ENCODE results near the gene CEP78.

The CEP78 gene

DNA sequence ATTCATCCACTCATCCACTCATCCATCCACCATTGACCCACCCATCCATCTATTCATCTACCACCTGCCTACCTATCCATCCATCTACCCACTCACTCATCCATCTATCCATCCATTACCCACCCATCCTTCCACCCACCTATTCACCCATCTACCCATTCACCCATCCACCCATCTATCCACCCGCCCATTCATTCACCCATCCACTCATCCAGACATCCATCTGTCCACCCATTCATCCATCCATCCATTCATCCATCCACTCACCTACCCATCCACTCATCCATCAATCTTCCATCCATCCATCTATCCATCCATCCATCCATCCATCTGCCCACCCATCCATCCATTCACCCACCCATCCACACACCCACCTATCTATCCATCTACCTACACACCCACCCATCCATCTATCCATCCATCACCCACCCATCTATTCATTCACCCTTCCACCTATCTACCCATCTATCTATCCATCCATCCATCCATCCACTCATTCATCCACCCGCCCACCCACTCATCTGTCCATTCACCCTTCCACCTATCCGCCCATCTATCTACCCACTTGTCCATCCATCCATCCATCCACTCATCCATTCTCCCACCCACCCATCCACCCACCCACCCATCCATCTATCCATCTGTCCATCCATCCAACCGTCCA, 84.3 kb downstream of the CEP78 start:
- Histone ChIP-seq H3K14ac (ENCODE audit: low read length in 2 of 2) (no peak overlapping the region), H3K36me3 (ENCODE audit: control insufficient read depth in 1 of 2, insufficient read depth in 2 of 2, low read depth in 1 of 2, low read length in 2 of 2) (peaks cover 0 to 53% of the 10 kb centered on the region in 2 experiments), H3K27ac (ENCODE audit: low read length, poor library complexity, severe bottlenecking) (no peak overlapping the region), H2AFZ (ENCODE audit: low read depth, low read length) (no peak overlapping the region), H3K4me3 (ENCODE audit: insufficient read depth in 1 of 2, low read depth in 1 of 2, low read length in 2 of 2) (no peak overlapping the region), H2BK15ac (ENCODE audit: low read depth, poor library complexity, severe bottlenecking) (no peak overlapping the region), H2AK5ac (ENCODE audit: low read length, severe bottlenecking) (no peak overlapping the region), H2BK12ac (ENCODE audit: low read length in 2 of 2) (no peak overlapping the region), H3K23ac (ENCODE audit: low read length in 2 of 2) (no peak overlapping the region), H3K9ac (ENCODE audit: low read length) (no peak overlapping the region), H3K27me3 (ENCODE audit: control insufficient read depth in 1 of 2, insufficient read depth in 1 of 2, low read length in 2 of 2) (no peaks in the 10 kb centered on the region), H3K79me1 (replicated peaks; ENCODE audit: low read length, poor library complexity, severe bottlenecking) (peaks cover 18% of the 10 kb centered on the region), H3K4me2 (ENCODE audit: low read length, poor library complexity, severe bottlenecking) (no peak overlapping the region), H3K4ac (ENCODE audit: low read depth in 1 of 2, low read length in 2 of 2) (no peak overlapping the region), H3K18ac (ENCODE audit: low read depth in 1 of 2, low read length in 2 of 2) (no peak overlapping the region), H2BK120ac (ENCODE audit: low read depth, low read length) (no peak overlapping the region), H4K8ac (ENCODE audit: low read length) (no peak overlapping the region), H2BK5ac (ENCODE audit: low read depth, low read length, poor library complexity, severe bottlenecking) (no peak overlapping the region), H3K4me1 (ENCODE audit: control insufficient read depth, insufficient read depth, low read depth, low read length) (peaks cover 8% of the 10 kb centered on the region), H4K91ac (ENCODE audit: low read length) (no peak overlapping the region), H3K9me3 (ENCODE audit: control insufficient read depth, low read length) (no peaks in the 10 kb centered on the region)
- WGBS = 97% methylated on average over 3 of the region's 4 CpGs
- DNase-seq = no peak

DNA sequence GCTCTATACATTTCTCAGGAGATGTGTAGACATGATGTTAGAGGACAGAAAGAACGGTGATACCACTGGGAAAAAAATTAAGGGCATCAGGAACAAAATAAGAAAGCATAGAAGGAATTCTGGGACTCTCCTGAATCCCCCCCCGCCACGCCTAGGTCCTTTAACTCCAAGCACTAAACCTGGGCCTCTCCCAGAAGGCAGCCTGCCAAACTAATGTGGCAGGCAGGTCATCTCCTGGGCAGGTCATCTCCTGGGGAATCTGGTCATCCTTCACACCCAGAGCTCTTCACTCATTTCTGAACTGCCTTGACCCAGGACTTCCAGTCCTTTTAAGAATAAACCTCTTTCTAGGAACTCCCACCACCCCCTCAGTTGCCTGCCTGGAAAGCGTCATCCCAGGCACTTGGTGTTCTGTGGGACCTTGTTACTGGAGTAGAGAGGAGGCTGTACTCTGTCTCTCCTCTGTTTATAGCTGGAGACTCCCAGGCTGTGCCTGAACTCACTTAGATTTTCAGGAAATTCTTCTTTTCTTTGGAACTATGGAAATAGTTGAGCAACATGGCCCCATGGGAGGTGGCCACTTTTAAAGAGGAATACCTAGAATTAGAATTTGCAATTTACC, 85.1 kb downstream of the CEP78 start:
- H3K36me3 ChIP-seq (ENCODE audit: control insufficient read depth in 1 of 2, insufficient read depth in 2 of 2, low read depth in 1 of 2, low read length in 2 of 2) = peaks cover 0 to 52% of the 10 kb centered on the region in 2 experiments
- H4K91ac ChIP-seq (ENCODE audit: low read length) = no peak overlapping the region
- no peak overlapping the region for H3K4me3 ChIP-seq (ENCODE audit: insufficient read depth in 1 of 2, low read depth in 1 of 2, low read length in 2 of 2)
- H3K9ac ChIP-seq (ENCODE audit: low read length) = no peak overlapping the region
- no peak overlapping the region for H3K27ac ChIP-seq (ENCODE audit: low read length, poor library complexity, severe bottlenecking)
- no peaks in the 10 kb centered on the region for H3K27me3 ChIP-seq (ENCODE audit: control insufficient read depth in 1 of 2, insufficient read depth in 1 of 2, low read length in 2 of 2)
- WGBS = 93% methylated on average over 4 of the region's 4 CpGs
- H2BK5ac ChIP-seq (ENCODE audit: low read depth, low read length, poor library complexity, severe bottlenecking) = no peak overlapping the region
- no peak overlapping the region for H2AK5ac ChIP-seq (ENCODE audit: low read length, severe bottlenecking)
- H3K14ac ChIP-seq (ENCODE audit: low read length in 2 of 2) = no peak overlapping the region
- no peak overlapping the region for H2BK15ac ChIP-seq (ENCODE audit: low read depth, poor library complexity, severe bottlenecking)
- peaks cover 7% of the 10 kb centered on the region for H3K4me1 ChIP-seq (ENCODE audit: control insufficient read depth, insufficient read depth, low read depth, low read length)
- H2BK120ac ChIP-seq (ENCODE audit: low read depth, low read length) = no peak overlapping the region
- peaks cover 13% of the 10 kb centered on the region for H3K79me1 ChIP-seq (replicated peaks; ENCODE audit: low read length, poor library complexity, severe bottlenecking)
- H3K4ac ChIP-seq (ENCODE audit: low read depth in 1 of 2, low read length in 2 of 2) = no peak overlapping the region
- H3K23ac ChIP-seq (ENCODE audit: low read length in 2 of 2) = no peak overlapping the region
- H2BK12ac ChIP-seq (ENCODE audit: low read length in 2 of 2) = no peak overlapping the region
- H2AFZ ChIP-seq (ENCODE audit: low read depth, low read length) = no peak overlapping the region
- H3K4me2 ChIP-seq (ENCODE audit: low read length, poor library complexity, severe bottlenecking) = no peak overlapping the region
- no peak overlapping the region for H3K18ac ChIP-seq (ENCODE audit: low read depth in 1 of 2, low read length in 2 of 2)
- DNase-seq = no peak
- H4K8ac ChIP-seq (ENCODE audit: low read length) = no peak overlapping the region
- H3K9me3 ChIP-seq (ENCODE audit: control insufficient read depth, low read length) = no peaks in the 10 kb centered on the region

DNA sequence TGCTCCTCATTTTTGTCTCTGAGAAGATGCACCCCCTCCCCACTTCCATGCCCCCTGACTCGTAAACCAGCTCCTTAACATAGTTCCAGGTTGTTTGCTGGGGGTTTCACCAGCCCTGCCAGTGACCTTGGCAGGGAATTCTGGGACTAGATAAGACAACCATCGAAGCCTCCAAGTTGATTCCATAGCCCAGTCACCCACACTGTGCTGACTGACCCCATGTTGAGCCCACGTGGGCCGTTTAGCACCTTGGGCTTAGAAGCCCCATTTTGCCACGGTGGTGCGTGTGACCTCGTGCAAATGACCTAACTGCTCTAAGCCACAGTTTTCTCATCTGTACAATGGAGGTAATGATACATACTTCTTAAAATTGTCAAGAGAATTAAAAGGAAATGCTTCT, 85.6 kb downstream of the CEP78 start:
- Histone ChIP-seq H3K27ac (ENCODE audit: low read length, poor library complexity, severe bottlenecking) (no peak overlapping the region), H3K27me3 (ENCODE audit: control insufficient read depth in 1 of 2, insufficient read depth in 1 of 2, low read length in 2 of 2) (no peaks in the 10 kb centered on the region), H3K4me1 (ENCODE audit: control insufficient read depth, insufficient read depth, low read depth, low read length) (peaks cover 5% of the 10 kb centered on the region), H3K4me2 (ENCODE audit: low read length, poor library complexity, severe bottlenecking) (no peak overlapping the region), H3K23ac (ENCODE audit: low read length in 2 of 2) (no peak overlapping the region), H3K4me3 (ENCODE audit: insufficient read depth in 1 of 2, low read depth in 1 of 2, low read length in 2 of 2) (no peak overlapping the region), H2AK5ac (ENCODE audit: low read length, severe bottlenecking) (no peak overlapping the region), H2BK12ac (ENCODE audit: low read length in 2 of 2) (no peak overlapping the region), H3K79me1 (replicated peaks; ENCODE audit: low read length, poor library complexity, severe bottlenecking) (peaks cover 8% of the 10 kb centered on the region), H3K9ac (ENCODE audit: low read length) (no peak overlapping the region), H2AFZ (ENCODE audit: low read depth, low read length) (no peak overlapping the region), H3K4ac (ENCODE audit: low read depth in 1 of 2, low read length in 2 of 2) (no peak overlapping the region), H3K18ac (ENCODE audit: low read depth in 1 of 2, low read length in 2 of 2) (no peak overlapping the region), H3K14ac (ENCODE audit: low read length in 2 of 2) (no peak overlapping the region), H2BK120ac (ENCODE audit: low read depth, low read length) (no peak overlapping the region), H3K36me3 (ENCODE audit: control insufficient read depth in 1 of 2, insufficient read depth in 2 of 2, low read depth in 1 of 2, low read length in 2 of 2) (peaks cover 0 to 47% of the 10 kb centered on the region in 2 experiments), H4K8ac (ENCODE audit: low read length) (no peak overlapping the region), H4K91ac (ENCODE audit: low read length) (no peak overlapping the region), H3K9me3 (ENCODE audit: control insufficient read depth, low read length) (no peaks in the 10 kb centered on the region), H2BK5ac (ENCODE audit: low read depth, low read length, poor library complexity, severe bottlenecking) (no peak overlapping the region), H2BK15ac (ENCODE audit: low read depth, poor library complexity, severe bottlenecking) (no peak overlapping the region)
- 94% methylated on average over 7 of the region's 7 CpGs for WGBS
- DNase-seq = no peak

DNA sequence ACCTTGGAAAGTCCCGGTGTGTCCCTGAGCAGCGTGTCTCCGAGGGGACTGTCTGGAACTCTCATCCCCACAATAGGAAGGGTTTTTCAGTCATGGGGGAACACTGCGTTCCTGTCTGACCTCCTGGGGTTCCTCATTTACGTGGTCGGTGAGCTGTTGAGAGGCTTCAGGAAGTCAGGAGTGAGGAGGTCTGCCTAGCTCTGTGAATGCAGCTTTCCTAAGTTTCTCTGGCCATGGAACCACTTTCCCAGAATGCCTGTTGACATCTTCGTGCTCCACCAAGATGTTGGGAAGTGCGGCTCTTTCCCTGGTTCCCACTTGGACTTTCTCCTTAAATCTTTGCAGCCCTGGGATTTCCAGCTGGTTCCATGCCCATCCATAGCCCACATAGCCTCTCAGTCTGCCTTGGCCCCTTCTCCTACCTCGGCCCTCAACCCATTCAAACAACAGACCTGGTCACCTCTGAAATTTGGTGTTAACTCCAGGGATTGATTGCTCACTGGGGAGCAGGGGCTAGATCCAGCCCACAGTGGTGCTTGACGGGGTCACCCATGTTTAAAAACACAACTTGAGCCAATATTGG, 88.3 kb downstream of the CEP78 start:
- Histone ChIP-seq H2BK5ac (ENCODE audit: low read depth, low read length, poor library complexity, severe bottlenecking) (no peak overlapping the region), H2AFZ (ENCODE audit: low read depth, low read length) (no peak overlapping the region), H3K4me1 (ENCODE audit: control insufficient read depth, insufficient read depth, low read depth, low read length) (peaks cover 4% of the 10 kb centered on the region), H2BK12ac (ENCODE audit: low read length in 2 of 2) (peak overlapping the region in 1 of 2 experiments; percentile 29), H4K8ac (ENCODE audit: low read length) (no peak overlapping the region), H2BK120ac (ENCODE audit: low read depth, low read length) (no peak overlapping the region), H3K14ac (ENCODE audit: low read length in 2 of 2) (no peak overlapping the region), H3K27me3 (ENCODE audit: control insufficient read depth in 1 of 2, insufficient read depth in 1 of 2, low read length in 2 of 2) (no peaks in the 10 kb centered on the region), H2AK5ac (ENCODE audit: low read length, severe bottlenecking) (no peak overlapping the region), H3K4ac (ENCODE audit: low read depth in 1 of 2, low read length in 2 of 2) (no peak overlapping the region), H4K91ac (ENCODE audit: low read length) (no peak overlapping the region), H3K79me1 (replicated peaks; ENCODE audit: low read length, poor library complexity, severe bottlenecking) (peaks cover 16% of the 10 kb centered on the region), H3K27ac (ENCODE audit: low read length, poor library complexity, severe bottlenecking) (no peak overlapping the region), H3K9me3 (ENCODE audit: control insufficient read depth, low read length) (no peaks in the 10 kb centered on the region), H3K4me3 (ENCODE audit: insufficient read depth in 1 of 2, low read depth in 1 of 2, low read length in 2 of 2) (no peak overlapping the region), H3K23ac (ENCODE audit: low read length in 2 of 2) (no peak overlapping the region), H3K9ac (ENCODE audit: low read length) (no peak overlapping the region), H2BK15ac (ENCODE audit: low read depth, poor library complexity, severe bottlenecking) (no peak overlapping the region), H3K18ac (ENCODE audit: low read depth in 1 of 2, low read length in 2 of 2) (peak overlapping the region in 1 of 2 experiments; percentile 5), H3K36me3 (ENCODE audit: control insufficient read depth in 1 of 2, insufficient read depth in 2 of 2, low read depth in 1 of 2, low read length in 2 of 2) (peaks cover 0 to 38% of the 10 kb centered on the region in 2 experiments), H3K4me2 (ENCODE audit: low read length, poor library complexity, severe bottlenecking) (no peak overlapping the region)
- no peak for DNase-seq
- 89% methylated on average over 10 of the region's 10 CpGs for WGBS
